ENCODE data around the gene ULK1.

ULK1 gene

GRCh38 chr12:131909752-131910219 is 15.4 kb downstream of the ULK1 start (continued):
- TF ChIP-seq ZNF518A (tag by site-specific recombination; conservative IDR thresholded peaks at IDR 0.05; ENCODE audit: low read depth) (no peak), TCF7L2 (IDR thresholded peaks at IDR 0.05; ENCODE audit: borderline replicate concordance, low read depth, low read length) (no peak), ZNF169 (tag by site-specific recombination; IDR thresholded peaks at IDR 0.05) (no peak), REPIN1 (tag by site-specific recombination; IDR thresholded peaks at IDR 0.05; ENCODE audit: low read depth) (no peak), ZNF157 (tag by site-specific recombination; IDR thresholded peaks at IDR 0.05) (no peak)

GRCh38 chr12:131910302-131911027 is 16.0 kb downstream of the ULK1 start:
- H3K4me3 ChIP-seq (ENCODE audit: low read depth, low read length) = no peak overlapping the region
- H3K36me3 ChIP-seq (ENCODE audit: control insufficient read depth in 2 of 2, insufficient read depth in 1 of 2, low read length in 2 of 2) = peaks cover 0 to 86% of the 10 kb centered on the region in 2 experiments; a peak in 2 of 3 replicates
- H3K9me3 ChIP-seq (ENCODE audit: control insufficient read depth, insufficient read depth, low read depth, low read length) = no peaks in the 10 kb centered on the region
- POLR2A ChIA-PET = interaction anchor here (0.6 to 1.1 kb wide), 3 partner anchors 20 to 81 kb away, joined by 3 to 5 read pairs (median 3); no protein-coding TSS in a partner anchor
- CTCF ChIA-PET = no interaction called here
- H3K27ac ChIP-seq (ENCODE audit: extremely low read depth, low read depth, low read length) = no peak overlapping the region
- TF ChIP-seq ZBTB44 (tag by site-specific recombination; IDR thresholded peaks at IDR 0.05) (no peak), GLIS1 (tag by site-specific recombination; IDR thresholded peaks at IDR 0.05) (peak; percentile 59), ZIC2 (tag by site-specific recombination; IDR thresholded peaks at IDR 0.05) (peak; percentile 89)
- peaks cover 5% of the 10 kb centered on the region for H3K4me1 ChIP-seq (ENCODE audit: control insufficient read depth, insufficient read depth, low read length)

- Histone ChIP-seq H3K4me3 (ENCODE audit: low read depth, low read length) (no peak overlapping the region), H3K4me1 (ENCODE audit: control insufficient read depth, insufficient read depth, low read length) (peaks cover 5% of the 10 kb centered on the region), H3K27ac (ENCODE audit: extremely low read depth, low read depth, low read length) (no peak overlapping the region), H3K36me3 (ENCODE audit: control insufficient read depth in 2 of 2, insufficient read depth in 1 of 2, low read length in 2 of 2) (peaks cover 0 to 92% of the 10 kb centered on the region in 2 experiments; a peak in 2 of 3 replicates), H3K9me3 (ENCODE audit: control insufficient read depth, insufficient read depth, low read depth, low read length) (no peaks in the 10 kb centered on the region)
- POLR2A ChIA-PET = interaction anchor here (1.0 to 1.8 kb wide), 3 partner anchors 8 to 19 kb away, joined by 3 to 8 read pairs (median 5); no protein-coding TSS in a partner anchor
- CTCF ChIA-PET = interaction anchor here (0.6 kb wide), 1 partner anchor 14 kb away, joined by 4 read pairs; no protein-coding TSS in a partner anchor
- no peak for TF ChIP-seq ZNF645 (tag by site-specific recombination; IDR thresholded peaks at IDR 0.05)
- TF ChIP-seq KLF8 (tag by site-specific recombination; IDR thresholded peaks at IDR 0.05) = no peak
Measured at GRCh38 chr12:131911028-131911650, 16.7 kb downstream of the ULK1 start.
